Type B pancreatic cell (in vitro differentiated cells): Measurements from ENCODE around the gene SLC6A5. TPM values are rescaled to one million over a fixed set of nuclear protein-coding genes. Genes with fewer than 3 reads are reported as not detected.

Source experiments
- DNase-seq: peaks from one replicate; pipeline ENCODE4 v3.0.0; 2021; ENCODE audit warnings: mixed read lengths; ENCODE audit not compliant: unreplicated experiment; ENCODE audit errors: extremely low spot score
- H3K27ac Mint-ChIP-seq: 2 replicates; pipeline ENCODE4 v1.8.0; 2021; ENCODE audit warnings: mild to moderate bottlenecking, mixed read lengths
- H3K27me3 Mint-ChIP-seq: 2 replicates; pipeline ENCODE4 v1.8.0; 2021; ENCODE audit warnings: mixed read lengths
- H3K36me3 Mint-ChIP-seq: 2 replicates; pipeline ENCODE4 v1.8.0; 2021; ENCODE audit warnings: mixed read lengths
- H3K4me1 Mint-ChIP-seq: one replicate; pipeline ENCODE4 v1.8.0; 2021; ENCODE audit warnings: mixed read lengths; ENCODE audit not compliant: unreplicated experiment
- H3K4me3 Mint-ChIP-seq: 2 replicates; pipeline ENCODE4 v1.8.0; 2021; ENCODE audit warnings: mild to moderate bottlenecking, mixed read lengths
- H3K9me3 Mint-ChIP-seq: 2 replicates; pipeline ENCODE4 v1.8.0; 2021; ENCODE audit warnings: mixed read lengths
- CTCF ChIP-seq: fragments of 200-600 bp; sonication (generic); conservative IDR thresholded peaks from 2 replicates; pipeline ENCODE4 v1.5.0; 2021; ENCODE audit warnings: antibody characterized with exemption, mild to moderate bottlenecking
- total RNA-seq: library from RNA; stranded (reverse); gene quantifications from 2 replicates; pipeline ENCODE4 v1.2.1, GENCODE V29; 2021; ENCODE audit warnings: low replicate concordance

Gene SLC6A5
- total RNA-seq, 1 donor from 2014 or later = not detected

DNA sequence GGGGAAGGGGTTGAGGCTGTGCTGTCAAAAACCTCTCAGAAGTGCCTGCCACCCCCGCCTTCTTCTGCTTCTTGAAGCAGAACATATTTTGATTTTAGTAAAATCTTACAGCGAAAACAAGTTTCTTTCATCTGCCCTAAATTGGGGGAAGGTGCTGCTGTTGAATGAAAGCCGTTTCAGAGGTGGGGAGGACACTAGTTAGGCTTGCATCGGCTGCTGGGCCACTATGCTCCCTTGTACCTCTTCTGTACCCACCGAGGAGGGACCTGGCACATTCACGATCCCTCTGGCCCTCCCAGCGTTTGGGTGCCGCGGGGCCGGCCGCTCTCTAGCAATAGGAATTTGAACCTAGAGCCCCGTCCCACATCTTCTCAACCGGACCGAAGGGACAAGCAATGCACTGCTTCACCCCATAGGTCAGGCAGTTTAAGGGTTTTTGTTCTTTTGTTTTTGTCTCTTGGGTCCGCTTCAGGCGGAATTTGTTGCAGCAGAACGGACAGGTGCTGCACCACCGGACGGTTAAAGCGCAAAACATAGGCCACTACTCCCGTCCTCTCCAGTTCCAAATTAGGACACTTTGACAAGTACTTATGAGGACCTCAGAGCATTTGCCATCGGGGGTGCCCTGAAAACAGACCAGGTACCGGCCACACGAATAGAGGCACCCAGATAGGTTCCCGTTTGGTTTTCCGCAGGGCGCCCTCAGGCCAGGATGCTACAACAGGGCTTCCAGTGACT, 5.6 kb downstream of the SLC6A5 start:
- Mint-ChIP-seq H3K4me3 (no peak overlapping the region), H3K9me3 (peaks cover 1% of the 10 kb centered on the region), H3K27ac (no peak overlapping the region), H3K36me3 (no peaks in the 10 kb centered on the region), H3K27me3 (peaks cover 89% of the 10 kb centered on the region), H3K4me1 (peaks cover 2% of the 10 kb centered on the region)
- TF ChIP-seq CTCF = no peak
- DNase-seq = no peak

DNA sequence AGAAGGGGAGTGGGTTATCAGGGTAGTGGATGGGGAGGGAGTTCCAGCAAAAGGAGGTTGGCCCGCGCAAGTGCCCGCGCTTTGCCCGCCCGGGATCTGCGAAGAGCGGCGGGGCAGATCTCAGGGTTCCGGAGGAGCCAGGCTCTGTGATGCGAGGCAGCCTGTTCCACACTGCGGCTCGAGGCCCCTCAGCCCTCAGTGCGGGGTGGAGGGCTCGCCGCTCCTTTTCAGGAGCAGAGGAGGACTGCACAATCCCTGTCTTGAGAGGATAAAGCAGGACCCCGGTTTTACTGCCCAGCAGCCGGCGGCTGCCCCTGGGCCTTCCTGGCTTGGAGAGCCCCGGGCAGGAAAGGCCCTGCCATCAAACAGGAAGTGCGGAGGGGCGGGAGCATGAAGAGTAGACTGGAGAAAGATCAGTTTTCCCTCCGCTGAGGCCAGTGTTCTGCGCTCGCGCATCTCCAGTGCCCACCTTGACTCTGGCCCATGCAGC, 6.2 kb downstream of the SLC6A5 start:
- no peak for DNase-seq
- Mint-ChIP-seq H3K9me3 (no peaks in the 10 kb centered on the region), H3K27ac (no peak overlapping the region), H3K27me3 (peaks cover 89% of the 10 kb centered on the region), H3K36me3 (no peaks in the 10 kb centered on the region), H3K4me1 (peaks cover 7% of the 10 kb centered on the region), H3K4me3 (no peak overlapping the region)
- no peak for TF ChIP-seq CTCF

DNA sequence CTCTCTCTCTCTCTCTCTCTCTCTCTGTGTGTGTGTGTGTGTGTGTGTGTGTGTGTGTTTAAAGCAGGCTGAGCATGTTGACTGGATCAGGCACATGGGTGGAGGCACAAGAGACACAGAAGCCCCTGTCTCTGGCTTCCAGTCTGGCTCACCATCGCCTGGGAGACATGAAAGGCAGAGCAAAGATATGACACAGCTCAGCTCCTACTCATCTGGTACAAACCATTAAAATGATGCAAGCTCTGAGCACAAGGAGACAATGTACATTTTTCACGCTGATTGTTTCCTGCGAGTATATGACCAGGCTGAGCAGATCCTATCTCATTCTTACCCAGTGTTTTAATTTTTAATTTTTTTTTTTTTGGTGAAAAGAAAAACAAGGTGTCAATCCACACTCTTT, 9.5 kb downstream of the SLC6A5 start:
- H3K27ac Mint-ChIP-seq = no peak overlapping the region
- H3K4me1 Mint-ChIP-seq = peaks cover 7% of the 10 kb centered on the region
- no peaks in the 10 kb centered on the region for H3K9me3 Mint-ChIP-seq
- H3K27me3 Mint-ChIP-seq = peaks cover 83% of the 10 kb centered on the region
- no peak overlapping the region for H3K4me3 Mint-ChIP-seq
- TF ChIP-seq CTCF = no peak
- H3K36me3 Mint-ChIP-seq = no peaks in the 10 kb centered on the region
- no peak for DNase-seq

DNA sequence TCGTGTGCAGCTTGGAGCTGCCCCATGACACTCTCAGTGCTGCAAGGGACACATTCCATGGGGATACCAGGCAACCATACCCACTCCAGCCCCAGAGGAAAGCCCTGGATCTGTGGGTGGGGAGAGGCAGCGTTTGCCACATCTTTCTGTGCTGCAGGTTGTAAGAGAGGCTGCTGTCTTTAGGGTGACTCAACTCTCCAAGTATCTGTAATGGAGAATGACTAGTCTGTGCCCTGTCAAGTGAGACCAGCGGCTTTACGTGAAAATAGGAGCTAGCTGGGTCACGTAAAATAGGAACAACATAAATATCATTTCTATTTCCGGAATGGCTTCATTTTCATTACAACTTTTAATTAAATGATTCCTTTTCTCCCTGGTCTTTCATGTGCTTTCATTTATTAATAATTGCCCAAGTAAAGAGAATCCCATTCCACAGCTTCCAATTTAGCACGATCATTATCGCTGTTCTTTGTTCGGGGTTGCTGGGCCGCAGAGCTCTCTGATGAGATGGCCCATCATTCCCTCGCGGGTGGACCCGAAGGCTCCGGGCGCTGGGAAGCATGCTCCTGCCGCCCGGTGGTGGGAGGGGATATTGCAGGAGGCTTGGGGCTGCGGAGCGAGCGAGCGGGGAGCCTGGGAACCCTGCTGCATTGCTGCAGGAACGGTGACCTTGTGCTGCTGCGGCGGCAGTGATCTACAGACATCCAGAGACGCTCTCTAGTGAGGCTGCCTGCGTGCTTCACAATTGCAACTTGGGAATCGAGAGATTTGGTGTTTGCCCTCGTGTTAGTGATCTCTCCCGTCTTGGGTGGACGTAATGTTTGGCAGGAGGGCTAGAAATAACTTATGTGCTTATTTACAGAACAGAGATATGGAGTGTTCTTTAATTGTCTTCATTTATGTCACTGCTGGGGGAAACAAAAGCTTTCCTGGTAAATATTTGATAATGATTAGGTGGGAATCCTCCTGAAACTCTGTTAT, 10.6 kb downstream of the SLC6A5 start:
- H3K27ac Mint-ChIP-seq = no peak overlapping the region
- DNase-seq = peak; percentile 91
- no peaks in the 10 kb centered on the region for H3K9me3 Mint-ChIP-seq
- no peaks in the 10 kb centered on the region for H3K36me3 Mint-ChIP-seq
- TF ChIP-seq CTCF = peak; percentile 93
- H3K27me3 Mint-ChIP-seq = peaks cover 82% of the 10 kb centered on the region
- H3K4me3 Mint-ChIP-seq = peak overlapping the region; percentile 57
- peaks cover 7% of the 10 kb centered on the region for H3K4me1 Mint-ChIP-seq

- H3K36me3 Mint-ChIP-seq = no peaks in the 10 kb centered on the region
- H3K4me3 Mint-ChIP-seq = no peak overlapping the region
- no peak overlapping the region for H3K27ac Mint-ChIP-seq
- peaks cover 80% of the 10 kb centered on the region for H3K27me3 Mint-ChIP-seq
- H3K4me1 Mint-ChIP-seq = peaks cover 7% of the 10 kb centered on the region
- DNase-seq = no peak
- no peak for TF ChIP-seq CTCF
- no peaks in the 10 kb centered on the region for H3K9me3 Mint-ChIP-seq
These were observed 11.4 kb downstream of the SLC6A5 start for GRCh38 chr11:20610825-20611224.
